Epithelial cell of esophagus (primary cell): Measurements from ENCODE around the gene CACTIN.
A peak's percentile ranks its signal among the peaks of the same experiment; 100 is the strongest.
"Not testable (repeated sequence)": the region's sequence is repeated elsewhere in the genome, so short reads cannot be mapped to it uniquely, and the experiment has no call there.

ENCODE experiments used
- DNase-seq: peaks from one replicate; pipeline ENCODE4 v3.0.0; 2010; ENCODE audit warnings: low read depth
- H3K4me3 ChIP-seq: 2 replicates; pipeline ENCODE4 v1.5.1; 2011; ENCODE audit warnings: mild to moderate bottlenecking, low read length, control low read depth
- TF ChIP-seq, protein P1 (sequence below): IDR thresholded peaks from 2 replicates; pipeline ENCODE4 v1.5.1; 2011; ENCODE audit warnings: low read depth, mild to moderate bottlenecking, low read length, control low read depth, inconsistent platforms; ENCODE audit not compliant: insufficient read depth; ENCODE audit errors: missing control alignments

CACTIN gene

DNA sequence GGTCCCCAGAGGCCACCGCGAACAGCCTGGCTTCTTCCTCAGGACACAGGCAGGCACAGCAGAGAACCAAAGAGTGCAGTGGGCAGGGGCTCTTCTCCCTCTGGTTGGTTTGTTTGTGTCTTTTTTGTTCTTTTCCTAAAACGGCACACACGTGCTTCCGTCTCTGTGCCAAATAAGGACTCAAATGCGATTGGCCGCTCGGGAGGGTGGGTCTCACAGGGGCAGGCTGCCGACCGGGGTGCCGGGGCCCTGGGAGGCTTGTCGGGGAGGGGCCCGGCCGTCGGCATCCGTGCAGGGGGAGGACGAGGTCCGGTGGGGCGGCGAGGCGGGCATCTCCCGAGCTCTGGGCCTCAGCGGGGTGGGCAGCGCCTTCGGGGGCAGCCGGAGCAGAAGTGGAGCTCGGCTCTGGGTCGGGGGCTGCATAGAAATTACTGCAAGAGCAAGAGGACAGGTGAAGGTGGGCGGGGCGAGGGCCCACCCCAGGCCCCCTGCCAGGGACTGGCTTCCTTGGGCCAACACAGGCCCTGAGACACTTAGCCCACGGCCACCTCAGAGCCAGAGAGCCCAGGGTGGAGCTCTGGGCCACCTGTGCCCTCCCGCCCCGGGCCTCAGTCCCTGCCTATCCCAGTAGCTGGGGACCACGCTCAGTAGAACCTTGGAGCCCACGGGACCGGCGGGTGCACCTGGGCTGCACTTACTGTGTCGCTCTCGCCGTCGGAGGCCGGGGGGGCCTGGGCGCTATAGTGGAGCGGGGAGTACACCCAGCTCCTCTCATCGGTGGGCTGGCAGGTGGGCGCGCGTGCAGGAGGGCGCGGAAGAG is 6.4 kb upstream of the CACTIN start:
- TF ChIP-seq, protein P1, sequence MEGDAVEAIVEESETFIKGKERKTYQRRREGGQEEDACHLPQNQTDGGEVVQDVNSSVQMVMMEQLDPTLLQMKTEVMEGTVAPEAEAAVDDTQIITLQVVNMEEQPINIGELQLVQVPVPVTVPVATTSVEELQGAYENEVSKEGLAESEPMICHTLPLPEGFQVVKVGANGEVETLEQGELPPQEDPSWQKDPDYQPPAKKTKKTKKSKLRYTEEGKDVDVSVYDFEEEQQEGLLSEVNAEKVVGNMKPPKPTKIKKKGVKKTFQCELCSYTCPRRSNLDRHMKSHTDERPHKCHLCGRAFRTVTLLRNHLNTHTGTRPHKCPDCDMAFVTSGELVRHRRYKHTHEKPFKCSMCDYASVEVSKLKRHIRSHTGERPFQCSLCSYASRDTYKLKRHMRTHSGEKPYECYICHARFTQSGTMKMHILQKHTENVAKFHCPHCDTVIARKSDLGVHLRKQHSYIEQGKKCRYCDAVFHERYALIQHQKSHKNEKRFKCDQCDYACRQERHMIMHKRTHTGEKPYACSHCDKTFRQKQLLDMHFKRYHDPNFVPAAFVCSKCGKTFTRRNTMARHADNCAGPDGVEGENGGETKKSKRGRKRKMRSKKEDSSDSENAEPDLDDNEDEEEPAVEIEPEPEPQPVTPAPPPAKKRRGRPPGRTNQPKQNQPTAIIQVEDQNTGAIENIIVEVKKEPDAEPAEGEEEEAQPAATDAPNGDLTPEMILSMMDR, result no peak
- no peak for DNase-seq
- no peak overlapping the region for H3K4me3 ChIP-seq

DNA sequence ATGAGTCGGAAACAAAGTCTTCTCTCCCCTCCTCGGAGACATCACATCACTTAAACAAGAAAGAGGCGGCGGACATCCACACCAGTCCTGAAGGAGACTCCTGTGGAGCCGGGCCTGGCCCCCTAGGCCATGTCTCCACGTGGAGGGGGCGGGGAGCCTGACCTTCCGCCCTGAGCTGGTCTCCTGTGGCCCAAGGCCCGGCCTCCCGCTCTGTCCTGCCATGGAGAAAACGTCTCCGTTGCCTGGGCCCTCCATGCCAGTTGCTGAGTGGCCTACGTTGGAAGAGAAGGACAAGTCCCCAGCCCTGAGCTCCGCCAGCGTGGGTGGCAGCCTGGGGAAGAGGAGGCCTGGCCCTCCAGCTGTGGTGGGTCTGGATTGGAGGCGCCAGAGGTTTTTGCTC is 5.5 kb upstream of the CACTIN start:
- no peak overlapping the region for H3K4me3 ChIP-seq
- DNase-seq, result no peak
- TF ChIP-seq, protein P1, result no peak

DNA sequence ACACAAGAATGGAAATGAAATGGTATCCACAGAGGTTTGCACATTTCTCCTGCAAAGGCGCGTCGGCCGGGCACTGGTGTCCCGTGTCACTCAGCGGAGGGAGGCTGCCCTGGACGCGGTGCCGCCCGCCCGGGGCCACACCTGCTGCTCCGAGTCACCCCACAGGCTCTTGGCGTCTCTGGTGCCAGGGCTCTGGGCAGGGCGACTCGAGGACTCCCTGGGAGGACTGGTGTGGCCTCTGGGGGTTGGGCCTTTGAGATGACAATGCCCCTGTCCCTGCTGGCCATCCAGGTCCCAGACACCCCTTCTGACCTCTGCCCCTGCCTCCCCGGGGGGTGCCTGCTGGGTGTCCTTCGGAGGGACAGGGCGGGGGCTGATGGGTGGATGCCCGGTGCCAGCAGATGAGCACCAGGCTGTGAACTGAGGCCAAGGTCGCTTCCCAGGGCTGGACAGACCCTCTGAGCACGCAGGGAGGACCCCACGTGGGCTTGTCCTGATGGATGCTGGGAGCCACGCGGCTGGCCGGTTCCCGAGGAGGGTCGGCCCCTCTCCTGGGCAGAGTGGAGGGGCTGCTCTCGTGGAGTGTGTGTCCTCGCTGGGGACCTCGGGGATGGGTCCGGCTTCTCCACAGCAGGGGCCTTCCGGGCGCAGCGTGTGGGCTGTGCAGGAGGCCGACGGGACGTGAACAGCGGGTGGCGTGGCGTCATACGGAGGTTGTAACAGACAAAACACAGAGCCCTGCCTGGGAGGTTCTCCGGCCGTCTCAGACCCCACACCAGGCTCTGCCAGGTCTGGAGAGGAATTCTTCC is 4.7 kb upstream of the CACTIN start:
- no peak for DNase-seq
- TF ChIP-seq, protein P1, result no peak
- no peak overlapping the region for H3K4me3 ChIP-seq

DNA sequence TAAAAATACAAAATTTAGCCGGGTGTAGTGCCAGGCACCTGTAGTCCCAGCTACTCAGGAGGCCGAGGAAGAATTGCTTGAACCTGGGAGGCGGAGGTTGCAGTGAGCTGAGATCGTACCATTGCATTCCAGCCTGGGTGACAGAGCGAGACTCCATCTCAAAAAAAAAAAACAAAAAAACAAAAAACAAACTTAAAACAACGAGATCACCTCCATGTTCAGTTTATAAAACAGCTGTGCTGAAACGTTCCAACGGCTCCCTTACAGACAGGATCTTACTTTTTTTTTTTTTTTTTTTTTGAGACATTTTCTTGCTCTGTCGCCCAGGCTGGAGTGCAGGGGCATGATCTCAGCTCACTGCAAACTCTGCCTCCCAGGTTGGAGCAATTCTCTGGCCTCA is 2.2 kb upstream of the CACTIN start:
- not testable (repeated sequence) for H3K4me3 ChIP-seq

DNA sequence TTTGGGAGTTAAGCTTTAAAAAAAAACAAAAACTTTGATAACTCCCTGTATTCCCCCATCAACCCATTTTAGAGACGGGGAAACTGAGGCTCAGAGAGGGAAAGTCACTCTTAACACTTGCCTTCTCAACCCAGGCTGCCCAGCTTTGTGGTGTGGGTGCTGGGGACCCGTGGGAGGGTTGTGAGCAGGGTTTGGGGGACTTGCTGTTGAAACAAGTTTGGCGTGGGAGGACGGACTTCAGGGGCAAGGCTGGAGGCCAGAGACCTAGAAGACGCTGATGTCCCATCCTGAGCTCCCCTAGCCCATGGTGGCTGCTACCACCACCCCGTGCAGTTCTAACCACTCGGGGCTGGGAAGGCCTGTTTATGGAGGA is 747 bp upstream of the CACTIN start:
- no peak for DNase-seq
- H3K4me3 ChIP-seq, result no peak overlapping the region
- TF ChIP-seq, protein P1, result no peak

More for the DNA sequence above, 2.2 kb upstream of the CACTIN start:
- not testable (repeated sequence) for DNase-seq

DNA sequence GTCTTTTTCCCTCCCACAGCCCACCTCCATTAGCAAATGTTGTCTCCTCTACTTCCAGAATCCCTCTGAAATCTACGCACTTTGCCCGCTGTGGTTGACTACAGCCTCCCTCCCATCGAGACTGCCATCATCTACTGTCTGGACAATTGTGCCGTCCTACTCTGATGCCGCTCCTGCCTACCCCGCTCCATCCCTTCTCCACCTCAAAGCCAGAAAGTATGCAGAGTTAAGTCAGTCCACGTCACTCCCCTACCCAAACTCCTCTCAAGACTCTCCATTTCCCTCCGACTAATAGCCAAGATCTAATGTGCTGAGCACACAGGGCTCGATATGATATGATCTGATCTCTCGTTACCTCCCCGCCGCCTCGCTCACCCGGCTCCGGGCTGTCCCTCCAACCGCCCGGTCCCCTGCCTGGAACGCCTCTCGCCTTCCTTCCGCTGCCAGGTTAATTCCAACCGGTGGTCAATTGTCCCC is 556 bp downstream of the CACTIN start:
- DNase-seq, result peak; percentile 12
- TF ChIP-seq, protein P1, result no peak
- H3K4me3 ChIP-seq, result peak overlapping the region; percentile 96

DNA sequence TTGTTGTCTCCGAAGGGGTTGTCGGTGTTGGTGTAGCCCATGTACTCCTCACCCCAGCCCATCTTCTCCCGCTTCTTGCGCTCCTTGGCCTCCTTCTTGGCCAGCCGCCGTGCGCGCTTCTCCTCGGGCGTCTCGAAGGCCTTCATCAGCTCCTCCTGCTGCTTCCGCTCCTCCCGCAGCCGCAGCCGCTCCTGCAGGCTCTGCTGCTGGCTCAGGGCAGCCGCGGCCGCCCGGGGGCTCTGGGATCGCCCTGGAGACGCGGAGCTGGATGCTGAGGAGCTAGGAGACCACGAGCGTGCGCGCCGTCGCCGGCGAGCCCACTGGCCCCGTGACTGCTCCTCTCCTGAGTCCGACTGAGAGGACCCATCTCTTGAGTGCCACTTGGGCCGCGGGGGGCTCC is 2.9 kb downstream of the CACTIN start:
- H3K4me3 ChIP-seq, result no peak overlapping the region
- DNase-seq, result no peak
- TF ChIP-seq, protein P1, result no peak
